HG02852 (cell line): ENCODE results near the gene MLANA.
A peak's percentile ranks its signal among the peaks of the same experiment; 100 is the strongest.
"Not testable (repeated sequence)": the region's sequence is repeated elsewhere in the genome, so short reads cannot be mapped to it uniquely, and the experiment has no call there.

Source experiments
- ATAC-seq: cut with Tn5 transposase; IDR thresholded peaks from one replicate; pipeline ENCODE4 v1.9.1; 2021; ENCODE audit warnings: mild to moderate bottlenecking, moderate library complexity; ENCODE audit not compliant: unreplicated experiment

The MLANA gene

GRCh38 chr9:5869315-5870019 lies 21.2 kb upstream of the MLANA start:
- no peak for ATAC-seq

GRCh38 chr9:5870020-5870339 lies 20.7 kb upstream of the MLANA start:
- ATAC-seq, result no peak

- no peak for ATAC-seq
Observed at GRCh38 chr9:5870691-5871090, 20.0 kb upstream of the MLANA start.

- ATAC-seq, result no peak
Observed at GRCh38 chr9:5871785-5872184, 18.9 kb upstream of the MLANA start.

DNA sequence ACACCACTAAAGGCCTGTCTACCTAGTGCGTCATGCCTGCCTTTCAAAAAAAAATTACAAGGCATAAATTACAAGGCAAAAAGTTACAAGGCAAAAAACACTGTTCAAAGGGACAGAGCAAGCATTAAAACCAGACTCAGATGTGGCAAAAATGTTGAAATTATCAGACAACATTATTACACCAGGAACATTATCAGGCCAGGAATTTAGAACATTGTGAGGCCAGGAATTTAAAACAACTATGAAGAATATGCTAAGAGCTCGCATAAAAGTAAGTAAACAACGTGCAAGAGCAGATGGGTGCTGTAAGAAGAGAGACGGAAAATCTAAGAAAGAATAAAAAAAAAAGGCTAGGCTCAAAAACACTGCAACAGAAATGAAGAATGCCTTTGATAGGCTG lies 18.2 kb upstream of the MLANA start:
- no peak for ATAC-seq

DNA sequence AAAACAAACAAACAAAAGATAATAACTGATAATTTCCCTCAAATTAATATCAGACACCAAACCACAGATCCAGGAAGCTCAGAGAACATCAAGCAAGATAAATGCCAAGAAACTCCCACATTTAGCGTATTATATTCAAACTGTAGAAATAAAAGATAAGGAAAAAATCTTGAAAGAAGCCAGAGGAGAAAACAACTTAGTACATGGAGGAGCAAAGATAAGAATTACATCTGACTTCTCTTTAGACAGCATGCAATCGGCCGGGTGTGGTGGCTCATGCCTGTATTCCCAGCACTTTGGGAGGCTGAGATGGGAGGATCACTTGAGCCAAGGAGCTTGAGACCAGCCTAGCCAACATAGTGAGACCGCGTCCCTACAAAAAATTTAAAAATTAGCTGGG lies 17.2 kb upstream of the MLANA start:
- no peak for ATAC-seq

GRCh38 chr9:5874048-5874447 lies 16.6 kb upstream of the MLANA start:
- ATAC-seq, result no peak

- ATAC-seq, result no peak
Observed at GRCh38 chr9:5876026-5876425, 14.7 kb upstream of the MLANA start.

DNA sequence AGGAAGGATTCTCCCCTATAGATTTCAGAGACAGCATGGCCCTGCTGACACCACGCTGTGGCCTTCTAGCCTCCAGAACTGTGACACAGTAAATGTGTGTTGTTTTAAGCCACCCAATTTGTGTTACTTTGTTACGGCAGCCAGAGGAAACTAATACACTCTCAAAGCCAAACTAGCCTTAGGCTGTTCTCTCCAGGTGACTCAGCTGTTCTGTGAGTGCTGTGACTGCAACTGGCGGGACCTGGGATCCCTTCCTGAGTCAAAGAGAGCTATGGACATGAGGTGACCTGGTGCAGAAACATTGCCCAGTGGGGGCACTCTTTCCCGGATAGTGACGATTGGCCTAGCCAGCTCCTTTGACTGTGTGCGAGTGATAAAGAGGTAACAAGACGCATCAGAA lies 14.0 kb upstream of the MLANA start:
- ATAC-seq, result no peak

- ATAC-seq, result no peak
Observed at GRCh38 chr9:5879419-5880181, 11.1 kb upstream of the MLANA start.

DNA sequence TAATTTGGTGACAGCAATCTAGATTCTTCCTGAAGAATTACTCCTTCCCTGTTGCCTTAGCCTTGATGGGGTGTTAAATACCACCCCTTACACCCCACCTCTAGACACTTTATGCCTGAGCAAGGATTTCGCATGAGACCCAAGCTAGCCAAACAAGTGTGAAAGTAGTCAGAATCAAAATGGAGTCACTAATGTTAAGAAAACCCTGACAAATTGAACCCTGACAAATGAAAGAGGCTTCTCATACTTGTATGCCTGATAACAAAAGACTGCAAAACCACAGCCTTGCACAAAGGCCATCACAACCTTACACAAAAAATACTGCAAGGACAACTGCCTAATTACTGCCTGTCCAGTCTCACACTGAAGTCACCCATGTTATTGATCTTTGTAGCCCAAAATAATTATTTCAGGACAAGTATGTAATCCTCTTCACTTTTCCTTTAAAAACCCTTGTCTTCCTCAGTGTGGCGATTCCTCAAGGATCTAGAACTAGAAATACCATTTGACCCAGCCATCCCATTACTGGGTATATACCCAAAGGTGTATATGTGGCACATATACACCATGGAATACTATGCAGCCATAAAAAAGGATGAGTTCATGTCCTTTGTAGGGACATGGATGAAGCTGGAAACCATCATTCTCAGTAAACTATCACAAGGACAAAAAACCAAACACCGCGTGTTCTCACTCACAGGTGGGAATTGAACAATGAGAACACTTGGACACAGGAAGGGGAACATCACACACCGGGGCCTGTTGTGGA lies 8.3 kb upstream of the MLANA start:
- ATAC-seq, result not testable (repeated sequence)

- no peak for ATAC-seq
Observed at GRCh38 chr9:5884191-5884590, 6.5 kb upstream of the MLANA start.

DNA sequence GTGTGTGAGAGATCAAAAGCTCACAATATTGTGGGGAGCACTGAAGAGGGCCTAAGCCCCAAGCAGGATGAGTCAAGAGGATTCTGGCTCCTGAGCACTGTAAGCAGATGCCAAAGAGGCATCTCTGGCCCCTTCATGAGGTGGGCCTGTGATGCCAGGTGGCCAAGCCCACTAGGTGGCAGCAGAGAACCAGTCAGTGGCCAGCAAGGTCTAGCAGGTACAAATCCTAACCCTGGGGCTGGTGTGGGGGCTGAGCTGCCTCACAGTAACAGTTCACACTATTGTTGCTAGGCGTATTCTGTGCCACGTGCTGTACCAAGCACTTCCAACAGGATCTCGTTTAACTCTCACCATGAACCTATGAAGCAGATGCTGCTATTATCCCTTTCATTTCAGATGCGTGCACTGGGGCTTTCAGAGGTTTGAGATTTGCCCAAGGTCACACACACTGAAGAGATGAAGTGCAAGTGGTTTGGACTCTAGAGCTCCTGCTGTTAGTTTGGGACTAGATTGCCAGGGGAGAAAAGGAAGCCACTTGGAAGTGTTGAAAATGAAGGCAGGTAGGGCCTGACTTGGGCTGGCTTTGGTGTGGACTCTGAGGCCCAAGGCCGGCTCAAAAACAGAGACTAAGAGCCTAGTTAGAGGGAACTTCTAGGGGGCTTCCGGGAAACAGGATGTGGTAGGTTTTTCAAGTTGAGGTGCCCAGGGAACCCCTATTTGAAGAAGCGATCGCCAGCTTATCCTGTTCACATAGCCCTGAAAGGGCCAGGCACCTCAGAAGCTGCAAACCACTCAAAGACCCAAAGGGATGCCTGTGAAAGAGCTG lies 4.4 kb upstream of the MLANA start:
- peak; percentile 93 for ATAC-seq

DNA sequence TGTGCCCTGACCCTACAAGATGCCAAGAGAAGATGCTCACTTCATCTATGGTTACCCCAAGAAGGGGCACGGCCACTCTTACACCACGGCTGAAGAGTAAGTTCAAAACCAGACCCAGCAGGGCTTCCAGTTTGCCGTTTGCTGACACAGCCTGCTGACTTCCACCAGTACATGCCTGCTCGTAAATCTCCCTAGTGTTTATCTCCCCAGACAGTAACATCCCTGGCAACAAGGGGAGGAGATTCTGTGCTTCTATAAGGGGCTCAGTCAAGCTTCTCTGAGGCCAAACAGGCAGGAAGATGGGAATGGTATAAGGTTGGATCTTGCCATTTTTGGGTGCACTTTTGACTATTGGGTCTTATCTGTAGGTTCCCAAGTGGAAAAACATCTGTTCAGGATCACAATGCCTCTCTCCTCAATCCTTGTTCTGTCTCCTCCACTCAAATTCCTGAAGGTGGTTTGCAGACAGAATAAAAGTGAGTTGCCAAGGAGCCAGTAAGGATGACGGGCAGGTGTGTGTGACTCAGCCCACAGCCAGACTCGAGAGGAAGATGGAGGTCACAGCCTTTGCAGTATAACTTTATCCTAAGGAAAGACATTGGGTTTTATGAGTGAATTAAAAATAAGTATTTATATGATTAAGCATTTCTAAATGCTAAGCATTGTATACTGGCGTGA lies 1.9 kb downstream of the MLANA start:
- no peak for ATAC-seq

GRCh38 chr9:5893134-5893505 lies 2.4 kb downstream of the MLANA start:
- no peak for ATAC-seq

GRCh38 chr9:5893591-5894236 lies 3.0 kb downstream of the MLANA start:
- ATAC-seq, result no peak

- ATAC-seq, result no peak
Observed at GRCh38 chr9:5894237-5894959, 3.7 kb downstream of the MLANA start.

GRCh38 chr9:5895782-5896181 lies 5.1 kb downstream of the MLANA start:
- ATAC-seq, result no peak

- ATAC-seq, result no peak
Observed at GRCh38 chr9:5896863-5897262, 6.2 kb downstream of the MLANA start.
